Endothelial cell (in vitro differentiated cells): ENCODE data around the gene ETS1. TPM values are rescaled to one million over a fixed set of nuclear protein-coding genes. Genes with fewer than 3 reads are reported as not detected.
A peak's percentile ranks its signal among the peaks of the same experiment; 100 is the strongest.

Experiments used
- DNase-seq: peaks from one replicate; pipeline ENCODE4 v3.0.0; 2021; ENCODE audit warnings: low spot score
- H3K27ac Mint-ChIP-seq: one replicate; pipeline ENCODE4 v1.8.0; 2021; ENCODE audit warnings: mixed read lengths, inconsistent platforms; ENCODE audit not compliant: unreplicated experiment
- H3K27me3 Mint-ChIP-seq: one replicate; pipeline ENCODE4 v1.8.0; 2021; ENCODE audit warnings: mild to moderate bottlenecking, moderate library complexity, mixed read lengths, inconsistent platforms; ENCODE audit not compliant: unreplicated experiment
- H3K36me3 Mint-ChIP-seq: one replicate; pipeline ENCODE4 v1.8.0; 2021; ENCODE audit warnings: mild to moderate bottlenecking, low read depth, mixed read lengths, inconsistent platforms; ENCODE audit not compliant: unreplicated experiment
- H3K4me1 Mint-ChIP-seq: one replicate; pipeline ENCODE4 v1.8.0; 2021; ENCODE audit warnings: mild to moderate bottlenecking, mixed read lengths, inconsistent platforms; ENCODE audit not compliant: unreplicated experiment
- H3K4me3 Mint-ChIP-seq: one replicate; pipeline ENCODE4 v1.8.0; 2021; ENCODE audit warnings: mild to moderate bottlenecking, mixed read lengths, inconsistent platforms; ENCODE audit not compliant: unreplicated experiment
- H3K9me3 Mint-ChIP-seq: one replicate; pipeline ENCODE4 v1.8.0; 2021; ENCODE audit warnings: mixed read lengths, inconsistent platforms; ENCODE audit not compliant: unreplicated experiment
- CTCF ChIP-seq: fragments of 200-600 bp; sonication (generic); IDR thresholded peaks from one replicate; pipeline ENCODE4 v1.5.0; 2021; ENCODE audit warnings: antibody characterized with exemption; ENCODE audit not compliant: unreplicated experiment
- total RNA-seq: library from RNA; stranded (reverse); fragmentation: NEBNext Ultra II Directional; extraction: Animal tissue kit (Norgen Biotek cat#: 25700); gene quantifications from one replicate; pipeline ENCODE4 v1.2.1, GENCODE V29; 2021; ENCODE audit not compliant: unreplicated experiment

ETS1 gene
- total RNA-seq, 1 donor from 2014 or later = 309 TPM

GRCh38 chr11:128463979-128464378, 123.4 kb downstream of the ETS1 start:
- H3K9me3 Mint-ChIP-seq = no peaks in the 10 kb centered on the region
- H3K27ac Mint-ChIP-seq = peak overlapping the region; percentile 1
- peak overlapping the region; percentile 72 for H3K4me3 Mint-ChIP-seq
- DNase-seq = no peak
- H3K36me3 Mint-ChIP-seq = peaks cover 78% of the 10 kb centered on the region
- peaks cover 21% of the 10 kb centered on the region for H3K27me3 Mint-ChIP-seq
- TF ChIP-seq CTCF = no peak
- peaks cover 53% of the 10 kb centered on the region for H3K4me1 Mint-ChIP-seq

GRCh38 chr11:128463371-128463829, 124.0 kb downstream of the ETS1 start:
- Mint-ChIP-seq H3K4me1 (peaks cover 52% of the 10 kb centered on the region), H3K9me3 (no peaks in the 10 kb centered on the region), H3K4me3 (no peak overlapping the region)

GRCh38 chr11:128462922-128463321, 124.4 kb downstream of the ETS1 start:
- H3K36me3 Mint-ChIP-seq = peaks cover 81% of the 10 kb centered on the region
- no peaks in the 10 kb centered on the region for H3K9me3 Mint-ChIP-seq
- H3K4me1 Mint-ChIP-seq = peaks cover 49% of the 10 kb centered on the region
- DNase-seq = no peak
- H3K4me3 Mint-ChIP-seq = peak overlapping the region; percentile 26
- TF ChIP-seq CTCF = no peak
- H3K27me3 Mint-ChIP-seq = peaks cover 20% of the 10 kb centered on the region
- H3K27ac Mint-ChIP-seq = peak overlapping the region; percentile 64

More at GRCh38 chr11:128463371-128463829, 124.0 kb downstream of the ETS1 start:
- H3K27ac Mint-ChIP-seq = no peak overlapping the region
- TF ChIP-seq CTCF = no peak
- H3K27me3 Mint-ChIP-seq = peaks cover 20% of the 10 kb centered on the region
- no peak for DNase-seq
- H3K36me3 Mint-ChIP-seq = peaks cover 82% of the 10 kb centered on the region

- Mint-ChIP-seq H3K9me3 (no peaks in the 10 kb centered on the region), H3K27me3 (peaks cover 22% of the 10 kb centered on the region), H3K27ac (peak overlapping the region; percentile 15), H3K4me3 (peak overlapping the region; percentile 52), H3K36me3 (peaks cover 82% of the 10 kb centered on the region), H3K4me1 (peaks cover 44% of the 10 kb centered on the region)
- DNase-seq = no peak
- TF ChIP-seq CTCF = no peak
Observed at GRCh38 chr11:128462189-128462588, 125.2 kb downstream of the ETS1 start.

GRCh38 chr11:128458321-128458720, 129.0 kb downstream of the ETS1 start:
- Mint-ChIP-seq H3K36me3 (peaks cover 51% of the 10 kb centered on the region), H3K4me1 (peaks cover 12% of the 10 kb centered on the region), H3K27ac (no peak overlapping the region), H3K27me3 (peaks cover 21% of the 10 kb centered on the region), H3K9me3 (no peaks in the 10 kb centered on the region), H3K4me3 (no peak overlapping the region)
- no peak for TF ChIP-seq CTCF
- no peak for DNase-seq
